C4-2B (cell line): ENCODE results near the gene ERGIC3.

Experiments
- ZFX ChIP-seq: fragments of 450-650 bp; IDR thresholded peaks from 2 replicates; pipeline ENCODE4 v1.6.1; 2017
- TF ChIP-seq, protein P1 (sequence below): fragments of 450-650 bp; conservative IDR thresholded peaks from 2 replicates; pipeline ENCODE4 v1.5.1; 2017; ENCODE audit warnings: mild to moderate bottlenecking

DNA sequence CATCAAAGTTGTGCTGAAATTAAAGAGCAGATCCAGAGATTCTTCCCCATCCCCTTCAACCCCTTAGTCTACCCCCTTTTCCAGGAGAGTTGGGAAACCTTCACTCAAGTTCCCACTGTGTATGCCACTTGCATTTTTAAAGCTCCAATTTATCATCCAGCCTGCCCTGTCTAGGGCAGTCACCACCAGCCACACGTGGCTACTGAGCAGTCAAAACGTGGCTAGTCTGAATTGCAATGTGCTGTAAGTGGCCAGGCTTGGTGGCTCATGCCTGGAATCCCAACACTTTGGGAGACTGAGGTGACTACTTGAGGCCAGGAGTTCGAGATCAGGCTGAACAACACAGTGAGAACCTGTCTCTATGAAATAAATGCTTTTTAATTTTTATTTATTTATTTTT, 34.9 kb downstream of the ERGIC3 start:
- TF ChIP-seq, protein P1, sequence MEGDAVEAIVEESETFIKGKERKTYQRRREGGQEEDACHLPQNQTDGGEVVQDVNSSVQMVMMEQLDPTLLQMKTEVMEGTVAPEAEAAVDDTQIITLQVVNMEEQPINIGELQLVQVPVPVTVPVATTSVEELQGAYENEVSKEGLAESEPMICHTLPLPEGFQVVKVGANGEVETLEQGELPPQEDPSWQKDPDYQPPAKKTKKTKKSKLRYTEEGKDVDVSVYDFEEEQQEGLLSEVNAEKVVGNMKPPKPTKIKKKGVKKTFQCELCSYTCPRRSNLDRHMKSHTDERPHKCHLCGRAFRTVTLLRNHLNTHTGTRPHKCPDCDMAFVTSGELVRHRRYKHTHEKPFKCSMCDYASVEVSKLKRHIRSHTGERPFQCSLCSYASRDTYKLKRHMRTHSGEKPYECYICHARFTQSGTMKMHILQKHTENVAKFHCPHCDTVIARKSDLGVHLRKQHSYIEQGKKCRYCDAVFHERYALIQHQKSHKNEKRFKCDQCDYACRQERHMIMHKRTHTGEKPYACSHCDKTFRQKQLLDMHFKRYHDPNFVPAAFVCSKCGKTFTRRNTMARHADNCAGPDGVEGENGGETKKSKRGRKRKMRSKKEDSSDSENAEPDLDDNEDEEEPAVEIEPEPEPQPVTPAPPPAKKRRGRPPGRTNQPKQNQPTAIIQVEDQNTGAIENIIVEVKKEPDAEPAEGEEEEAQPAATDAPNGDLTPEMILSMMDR = no peak
- no peak for TF ChIP-seq ZFX
